Caco-2 (cell line): Measurements from ENCODE around the gene CENPW. TPM values are rescaled to one million over a fixed set of nuclear protein-coding genes. Genes with fewer than 3 reads are reported as not detected.

Source experiments
- BruUV-seq: library from RNA; stranded (reverse); fragments of 400-500 nt; replicated peaks from 2 replicates; lab custom pipeline; 2021; lab: Mats Ljungman, UMichigan
- CTCF ChIA-PET: fragments of 300-600 bp; sonication (Branson Sonifier 250); formaldehyde crosslinking; loops from one replicate; lab custom pipeline; 2022; ENCODE audit warnings: antibody characterized with exemption; lab: Charles Lee
- POLR2A ChIA-PET: fragments of 300-600 bp; sonication (Branson Sonifier 250); formaldehyde crosslinking; loops from one replicate; lab custom pipeline; 2022; ENCODE audit warnings: antibody characterized with exemption; lab: Charles Lee
- DNase-seq, 2 experiments: peaks; one replicate each; pipeline versions ENCODE4 v3.0.0 to v3.0.0-alpha.2; 2020 to 2022
- H3K27me3 ChIP-seq: replicated peaks from 2 replicates; pipeline ENCODE4 v1.6.0; 2011; ENCODE audit warnings: low read length; ENCODE audit not compliant: control insufficient read depth, insufficient read depth
- H3K36me3 ChIP-seq: 2 replicates; pipeline ENCODE4 v1.5.1; 2011; ENCODE audit warnings: low read length; ENCODE audit not compliant: control insufficient read depth, insufficient read depth
- H3K4me1 ChIP-seq: fragments of 250-450 bp; sonication (Bioruptor Pico); 2 replicates; pipeline ENCODE4 v1.5.1; 2020; ENCODE audit warnings: mild to moderate bottlenecking
- H3K4me3 ChIP-seq: 2 replicates; pipeline ENCODE4 v1.5.1; 2011; ENCODE audit warnings: low read depth, mild to moderate bottlenecking, control low read depth, low read length
- H3K9me3 ChIP-seq: fragments of 250-450 bp; sonication (Bioruptor Pico); 2 replicates; pipeline ENCODE4 v1.5.1; 2020; ENCODE audit warnings: mild to moderate bottlenecking, moderate library complexity
- H3K27ac Mint-ChIP-seq: one replicate; pipeline ENCODE4 v1.8.0; 2022; ENCODE audit warnings: mixed read lengths; ENCODE audit not compliant: unreplicated experiment
- H3K27me3 Mint-ChIP-seq: one replicate; pipeline ENCODE4 v1.8.0; 2022; ENCODE audit warnings: mixed read lengths; ENCODE audit not compliant: insufficient read depth, unreplicated experiment
- H3K36me3 Mint-ChIP-seq: one replicate; pipeline ENCODE4 v1.8.0; 2022; ENCODE audit warnings: mild to moderate bottlenecking, mixed read lengths; ENCODE audit not compliant: insufficient read depth, unreplicated experiment
- H3K4me1 Mint-ChIP-seq: one replicate; pipeline ENCODE4 v1.8.0; 2022; ENCODE audit warnings: low read depth, mixed read lengths; ENCODE audit not compliant: unreplicated experiment
- H3K4me3 Mint-ChIP-seq: one replicate; pipeline ENCODE4 v1.8.0; 2022; ENCODE audit warnings: mild to moderate bottlenecking, moderate library complexity, mixed read lengths; ENCODE audit not compliant: unreplicated experiment
- H3K9me3 Mint-ChIP-seq: one replicate; pipeline ENCODE4 v1.8.0; 2022; ENCODE audit warnings: mixed read lengths; ENCODE audit not compliant: unreplicated experiment
- CTCF ChIP-seq, 2 experiments: fragments of 200-600 bp in 1 of 2; IDR thresholded peaks; 1 replicate in 1 of 2; 2 replicates in 1 of 2; pipeline versions ENCODE4 v1.5.1 to v1.8.0; 2011 to 2022; ENCODE audit warnings: antibody characterized with exemption in 1 of 2, control low read depth in 1 of 2, inconsistent platforms in 1 of 2, low read depth in 1 of 2, low read length in 1 of 2, mild to moderate bottlenecking in 1 of 2, moderate library complexity in 1 of 2; ENCODE audit not compliant: insufficient read depth in 1 of 2, severe bottlenecking in 1 of 2, unreplicated experiment in 1 of 2
- intact Hi-C: fragments of 100-400 bp; cut with micrococcal nuclease; formaldehyde crosslinking; loops from one replicate; pipeline ENCODE4 v1.10.0; 2022; ENCODE audit not compliant: unreplicated experiment
- total RNA-seq: library from RNA; stranded (reverse); gene quantifications from 2 replicates; pipeline ENCODE4 v1.2.3, GENCODE V29; 2022

The CENPW gene
- total RNA-seq, 1 experiment from 2014 or later, result 64.4 TPM

GRCh38 chr6:126337323-126337722 lies 2.6 kb upstream of the CENPW start:
- Histone ChIP-seq H3K36me3 (no peaks in the 10 kb centered on the region), H3K4me3 (no peak overlapping the region), H3K9me3 (no peaks in the 10 kb centered on the region), H3K27me3 (no peaks in the 10 kb centered on the region), H3K4me1 (0 out of 2 replicates have a peak, but pooled peaks cover 4% of the 10 kb centered on the region)
- H3K4me1 Mint-ChIP-seq, result peaks cover 9% of the 10 kb centered on the region
- CTCF ChIA-PET, result no interaction called here
- no peak overlapping the region for H3K4me3 Mint-ChIP-seq
- no peak overlapping the region for H3K27ac Mint-ChIP-seq
- H3K9me3 Mint-ChIP-seq, result no peaks in the 10 kb centered on the region
- no peak for TF ChIP-seq CTCF (IDR thresholded peaks at IDR 0.05; ENCODE audit: insufficient read depth in 1 of 2, low read depth in 1 of 2, low read length in 1 of 2, severe bottlenecking in 1 of 2, unreplicated experiment in 1 of 2)
- DNase-seq, result no peak
- no TSS peak for BruUV-seq
- H3K36me3 Mint-ChIP-seq, result no peaks in the 10 kb centered on the region
- POLR2A ChIA-PET, result no interaction called here
- intact Hi-C loops, result no loop called here
- H3K27me3 Mint-ChIP-seq, result no peaks in the 10 kb centered on the region

GRCh38 chr6:126341126-126341525 lies 1.2 kb downstream of the CENPW start:
- Histone ChIP-seq H3K4me1 (0 out of 2 replicates have a peak, but pooled peaks cover 4% of the 10 kb centered on the region), H3K27me3 (no peaks in the 10 kb centered on the region), H3K9me3 (no peaks in the 10 kb centered on the region), H3K4me3 (peak overlapping the region; percentile 79), H3K36me3 (no peaks in the 10 kb centered on the region)
- Mint-ChIP-seq H3K9me3 (no peaks in the 10 kb centered on the region), H3K4me3 (no peak overlapping the region), H3K4me1 (peaks cover 15% of the 10 kb centered on the region), H3K36me3 (no peaks in the 10 kb centered on the region), H3K27me3 (no peaks in the 10 kb centered on the region), H3K27ac (no peak overlapping the region)
- no peak for DNase-seq
- ChIA-PET POLR2A (no interaction called here), CTCF (no interaction called here)
- TF ChIP-seq CTCF (IDR thresholded peaks at IDR 0.05; ENCODE audit: insufficient read depth in 1 of 2, low read depth in 1 of 2, low read length in 1 of 2, severe bottlenecking in 1 of 2, unreplicated experiment in 1 of 2), result no peak
- no TSS peak for BruUV-seq
- intact Hi-C loops, result loop anchor here (5.0 to 10.0 kb wide), 3 partner anchors 164 to 781 kb away; no protein-coding TSS in a partner anchor

GRCh38 chr6:126344181-126344580 lies 4.3 kb downstream of the CENPW start:
- no peak for TF ChIP-seq CTCF (IDR thresholded peaks at IDR 0.05; ENCODE audit: insufficient read depth in 1 of 2, low read depth in 1 of 2, low read length in 1 of 2, severe bottlenecking in 1 of 2, unreplicated experiment in 1 of 2)
- intact Hi-C loops, result loop anchor here (5.0 to 10.0 kb wide), 3 partner anchors 167 to 778 kb away; no protein-coding TSS in a partner anchor
- no peak for DNase-seq
- ChIA-PET POLR2A (no interaction called here), CTCF (no interaction called here)
- H3K27me3 Mint-ChIP-seq, result no peaks in the 10 kb centered on the region
- H3K4me1 Mint-ChIP-seq, result peaks cover 15% of the 10 kb centered on the region
- no peak overlapping the region for H3K4me3 Mint-ChIP-seq
- no peak overlapping the region for H3K27ac Mint-ChIP-seq
- BruUV-seq, result no TSS peak
- Histone ChIP-seq H3K9me3 (no peaks in the 10 kb centered on the region), H3K4me1 (0 out of 2 replicates have a peak, but pooled peaks cover 4% of the 10 kb centered on the region), H3K4me3 (no peak overlapping the region), H3K36me3 (no peaks in the 10 kb centered on the region), H3K27me3 (no peaks in the 10 kb centered on the region)
- no peaks in the 10 kb centered on the region for H3K36me3 Mint-ChIP-seq
- no peaks in the 10 kb centered on the region for H3K9me3 Mint-ChIP-seq
